GM10266 (cell line): ENCODE measurements around the gene TCF23.

Experiments used
- DNase-seq: peaks from one replicate; pipeline ENCODE4 v3.0.0; 2012; ENCODE audit errors: extremely low spot score
- TF ChIP-seq, protein P1 (sequence below): IDR thresholded peaks from 2 replicates; pipeline ENCODE4 v1.5.1; 2012; ENCODE audit warnings: mild to moderate bottlenecking, low read depth; ENCODE audit not compliant: control insufficient read depth, insufficient read depth; ENCODE audit errors: missing control alignments

TCF23 gene

DNA sequence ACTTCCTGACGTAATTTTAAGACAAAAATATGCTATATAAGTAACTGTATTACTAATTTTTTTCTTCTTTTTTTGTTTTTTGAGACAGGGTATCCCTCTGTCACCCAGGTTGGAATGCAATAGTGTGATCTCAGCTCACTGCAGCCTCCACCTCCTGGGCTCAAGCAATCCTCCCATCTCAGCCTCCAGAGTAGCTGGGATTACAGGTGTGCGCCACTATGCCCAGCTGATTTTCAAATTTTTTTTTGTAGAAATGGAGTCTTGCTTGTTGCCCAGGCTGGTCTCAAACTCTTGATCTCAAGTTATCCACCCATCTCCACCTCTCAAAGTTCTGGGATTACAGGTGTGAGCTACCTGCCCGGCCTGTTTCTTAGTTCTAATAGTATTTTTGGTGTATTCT is 29.7 kb downstream of the TCF23 start:
- no peak for DNase-seq
- TF ChIP-seq, protein P1, sequence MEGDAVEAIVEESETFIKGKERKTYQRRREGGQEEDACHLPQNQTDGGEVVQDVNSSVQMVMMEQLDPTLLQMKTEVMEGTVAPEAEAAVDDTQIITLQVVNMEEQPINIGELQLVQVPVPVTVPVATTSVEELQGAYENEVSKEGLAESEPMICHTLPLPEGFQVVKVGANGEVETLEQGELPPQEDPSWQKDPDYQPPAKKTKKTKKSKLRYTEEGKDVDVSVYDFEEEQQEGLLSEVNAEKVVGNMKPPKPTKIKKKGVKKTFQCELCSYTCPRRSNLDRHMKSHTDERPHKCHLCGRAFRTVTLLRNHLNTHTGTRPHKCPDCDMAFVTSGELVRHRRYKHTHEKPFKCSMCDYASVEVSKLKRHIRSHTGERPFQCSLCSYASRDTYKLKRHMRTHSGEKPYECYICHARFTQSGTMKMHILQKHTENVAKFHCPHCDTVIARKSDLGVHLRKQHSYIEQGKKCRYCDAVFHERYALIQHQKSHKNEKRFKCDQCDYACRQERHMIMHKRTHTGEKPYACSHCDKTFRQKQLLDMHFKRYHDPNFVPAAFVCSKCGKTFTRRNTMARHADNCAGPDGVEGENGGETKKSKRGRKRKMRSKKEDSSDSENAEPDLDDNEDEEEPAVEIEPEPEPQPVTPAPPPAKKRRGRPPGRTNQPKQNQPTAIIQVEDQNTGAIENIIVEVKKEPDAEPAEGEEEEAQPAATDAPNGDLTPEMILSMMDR: no peak

DNA sequence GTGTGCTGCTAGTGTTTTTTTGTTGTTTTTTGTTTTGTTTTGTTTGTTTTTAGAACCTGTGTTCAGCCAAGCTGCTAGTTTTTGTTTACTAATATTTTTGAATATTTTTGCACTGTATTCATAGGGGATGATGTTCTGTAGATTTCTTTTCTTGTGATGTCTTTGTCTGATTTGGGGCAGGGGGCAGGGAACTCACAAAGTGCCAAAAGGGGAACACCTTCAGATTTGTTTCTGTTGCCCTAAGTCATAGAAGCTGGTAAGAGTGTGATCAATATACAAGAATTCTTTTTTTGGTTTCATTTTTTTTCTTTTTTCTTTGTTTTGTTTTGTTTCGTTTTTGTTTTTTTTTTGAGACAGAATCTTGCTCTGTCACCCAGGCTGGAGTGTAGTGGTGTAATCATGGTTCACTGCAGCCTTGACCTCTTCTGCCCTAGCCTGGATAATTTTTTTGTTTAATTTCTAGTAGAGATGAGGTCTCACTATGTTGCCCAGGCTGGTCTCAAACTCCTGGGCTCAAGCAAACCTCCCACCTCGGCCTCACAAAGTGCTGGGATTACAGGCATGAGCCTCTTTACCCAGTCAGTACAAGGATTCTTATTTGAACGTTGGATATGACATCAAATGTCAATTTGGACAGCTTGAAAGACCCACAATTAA is 30.7 kb downstream of the TCF23 start:
- TF ChIP-seq, protein P1: no peak
- DNase-seq: no peak

DNA sequence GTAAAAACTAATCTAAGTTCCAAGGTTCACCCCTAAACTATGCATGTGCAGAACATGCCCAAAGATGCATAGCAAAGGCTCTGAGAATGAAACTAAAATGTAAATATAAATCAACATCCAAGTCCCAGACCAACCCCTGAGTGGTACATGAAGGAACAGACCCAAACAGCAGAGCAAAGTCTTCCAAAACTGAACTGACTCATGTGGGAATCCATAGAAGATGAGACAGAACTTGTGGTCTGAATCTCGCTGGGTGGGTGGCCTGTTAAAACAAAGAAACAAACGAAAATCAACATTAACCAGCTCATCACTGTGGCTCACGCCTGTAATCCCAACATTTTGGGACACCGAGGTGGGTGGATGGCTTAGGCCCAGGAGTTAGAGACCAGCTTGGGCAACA is 33.5 kb downstream of the TCF23 start:
- TF ChIP-seq, protein P1: no peak
- DNase-seq: no peak

DNA sequence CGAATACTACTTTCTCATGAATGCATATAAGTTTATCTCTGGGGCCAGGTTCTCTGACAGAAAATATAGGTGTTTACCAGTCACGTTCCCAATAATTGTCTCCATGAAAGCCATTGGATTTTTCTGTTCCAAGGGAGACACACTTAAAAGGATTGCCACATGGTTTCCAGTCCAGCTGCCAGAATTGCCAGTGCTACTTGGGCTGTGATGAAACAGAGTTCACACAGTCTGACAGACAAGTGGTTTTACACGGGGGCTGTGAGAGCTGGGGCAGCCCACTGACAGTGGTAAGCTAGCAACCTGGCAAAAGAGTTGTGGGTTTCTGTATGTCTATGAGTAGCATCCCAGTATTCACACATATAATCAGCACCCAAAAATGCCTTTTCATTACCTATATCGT is 35.3 kb downstream of the TCF23 start:
- no peak for DNase-seq
- TF ChIP-seq, protein P1: no peak

DNA sequence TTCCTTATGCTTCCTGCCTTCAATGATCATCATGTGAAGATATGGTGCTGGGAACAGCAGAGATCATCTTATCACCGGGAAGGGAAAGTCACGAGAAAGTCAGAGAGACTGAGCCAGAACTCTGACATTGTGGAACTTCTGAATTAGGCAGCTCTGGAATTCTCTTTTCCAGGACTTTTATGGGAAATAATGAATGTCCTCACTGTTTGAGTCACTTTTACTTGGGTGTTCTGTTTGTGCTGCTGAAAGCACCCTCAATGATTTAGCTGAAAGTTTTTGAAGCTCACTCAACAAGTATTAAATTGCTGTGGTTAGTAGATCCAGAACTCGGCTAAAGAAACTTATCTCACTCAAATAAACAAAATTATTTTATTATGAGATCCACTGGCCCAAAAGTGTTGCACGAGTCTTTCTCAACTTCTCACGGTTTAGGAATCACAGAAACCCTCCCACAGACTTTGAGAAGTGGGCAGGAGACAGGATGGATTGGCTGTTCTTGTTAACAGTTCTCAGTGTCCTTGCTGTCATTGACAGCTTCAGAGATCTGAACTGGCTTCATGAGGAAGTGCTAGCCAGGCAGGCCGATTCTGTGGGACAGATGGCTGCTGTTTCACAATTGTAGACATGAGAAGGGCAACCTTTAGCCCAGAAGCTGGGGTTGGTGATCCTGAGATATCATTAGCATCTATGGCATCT is 36.7 kb downstream of the TCF23 start:
- TF ChIP-seq, protein P1: no peak
- no peak for DNase-seq

DNA sequence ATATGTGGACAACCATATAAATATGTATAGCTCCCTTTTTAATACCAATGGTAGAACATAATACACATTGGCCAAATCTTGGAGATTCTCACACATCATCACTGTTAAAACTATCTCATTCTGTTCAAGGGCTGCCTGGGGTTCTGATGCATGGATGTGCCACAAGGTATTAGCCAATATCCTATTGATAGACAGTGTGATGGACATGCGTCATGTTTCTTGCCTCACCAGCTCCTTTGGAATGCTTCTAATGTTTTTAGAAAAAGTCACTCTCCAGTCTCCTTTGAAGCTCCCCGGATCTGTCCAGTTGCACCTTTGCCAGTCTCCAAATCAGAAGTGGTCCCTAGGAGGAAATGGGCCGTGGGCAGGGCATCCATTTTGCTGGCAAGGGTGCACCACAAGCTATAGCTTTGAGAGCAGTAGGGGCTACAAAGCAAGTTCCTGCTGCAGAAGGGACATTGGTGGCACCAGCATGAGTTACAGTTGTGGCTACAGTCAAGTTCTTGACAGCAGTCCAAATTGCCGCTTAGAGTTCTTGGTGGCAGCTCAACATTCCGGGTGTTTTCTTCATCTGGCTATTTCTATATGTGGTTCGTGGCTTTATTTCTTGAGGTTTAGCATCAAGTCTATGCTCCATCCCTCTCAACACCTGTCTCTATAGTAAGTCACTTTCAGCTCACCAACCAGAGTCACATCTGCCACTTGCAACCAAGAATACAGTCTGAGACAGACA is 38.0 kb downstream of the TCF23 start:
- DNase-seq: no peak
- TF ChIP-seq, protein P1: no peak

DNA sequence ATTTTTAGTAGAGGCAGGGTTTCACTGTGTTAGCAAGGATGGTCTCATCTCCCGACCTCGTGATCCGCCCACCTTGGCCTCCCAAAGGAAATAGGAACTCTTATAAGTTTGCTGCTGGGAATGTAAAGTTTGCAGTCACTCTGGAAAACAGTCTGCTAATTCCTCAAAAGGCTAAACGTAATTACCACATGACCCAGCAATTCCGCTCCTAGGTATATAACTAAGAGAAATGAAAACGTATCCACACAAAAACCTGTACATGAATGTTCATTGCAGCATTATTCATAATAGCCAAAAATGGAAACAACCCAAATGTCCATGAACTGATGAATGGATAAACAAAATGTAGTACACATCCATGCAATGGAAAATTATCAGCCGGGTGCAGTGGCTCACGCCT is 41.2 kb downstream of the TCF23 start:
- DNase-seq: no peak
- TF ChIP-seq, protein P1: no peak
